Heart left ventricle (tissue), 13 donors: ENCODE measurements around the gene LEPR.

Experiments used
- POLR2A ChIP-seq, 2 donors: fragments of 450-650 bp; IDR thresholded peaks; one replicate each; pipeline ENCODE4 v1.6.1; 2017; ENCODE audit warnings: antibody characterized with exemption in 2 of 2, mild to moderate bottlenecking in 2 of 2, moderate library complexity in 2 of 2
- TF ChIP-seq, protein P1 (sequence below), 12 donors: fragments of 200-600 bp; sonication (generic) in 4 of 12; IDR thresholded peaks; one replicate each; pipeline versions ENCODE4 v1.5.0 to v1.8.0; 2018 to 2022; ENCODE audit warnings: antibody characterized with exemption in 12 of 12, mild to moderate bottlenecking in 5 of 12
- donor health status: ischemic (EF 13 %, LVEDD 7.1; RV severe dilation, severe dysfunction).
- donor health status: DM: no; HTN: yes; CAD: no.
- donor health status: DM: no; HTN: no; CAD: no.
- donor health status: ischemic (EF 25% LVEDD 6.9; RV normal size, moderate dysfunction).
- donor health status: ischemic (EF 25% LVEDD 5.7; RV mildly dilated, moderate dysfunction).
- donor health status: ischemic (EF 35%, LVEDD 5.7; RV mildly dilated, moderate dysfunction).
- donor health status: nonischemic (EF 11% LVEDD 7.7; RV severe dilation, severe dysfunction).
- donor health status: DM: yes; HTN: yes; CAD: no.
- donor health status: PGD.
- donor health status: ischemic (EF 29% LVEDD 5.4; RV normal size, mild dysfunction).
- donor health status: nonischemic (EF 23%, LVEDD 6.1; RV moderate dilation, normal function).

DNA sequence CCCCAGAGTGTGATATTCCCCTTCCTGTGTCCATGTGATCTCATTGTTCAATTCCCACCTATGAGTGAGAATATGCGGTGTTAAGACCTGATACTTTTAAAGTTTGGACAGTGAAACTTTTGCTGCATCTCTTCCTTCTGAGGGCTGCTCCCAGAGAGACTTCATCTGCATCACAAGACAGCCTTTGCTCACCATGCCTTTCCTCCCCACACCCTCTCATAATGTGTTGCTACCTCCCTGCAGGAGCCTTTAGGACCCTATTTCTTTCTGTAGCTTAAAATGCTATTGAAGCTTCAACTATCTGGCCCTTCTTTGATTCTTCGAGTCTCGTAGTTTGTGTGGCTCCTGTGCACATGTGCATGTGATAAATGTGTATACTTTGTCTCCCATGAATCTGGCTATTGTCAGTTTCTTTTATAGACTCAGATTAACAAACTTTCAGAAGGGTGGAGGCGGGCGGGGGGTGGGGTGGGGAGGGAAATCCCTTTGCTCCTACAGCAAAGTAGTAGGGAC, 23.7 kb downstream of the LEPR start:
- TF ChIP-seq, protein P1, sequence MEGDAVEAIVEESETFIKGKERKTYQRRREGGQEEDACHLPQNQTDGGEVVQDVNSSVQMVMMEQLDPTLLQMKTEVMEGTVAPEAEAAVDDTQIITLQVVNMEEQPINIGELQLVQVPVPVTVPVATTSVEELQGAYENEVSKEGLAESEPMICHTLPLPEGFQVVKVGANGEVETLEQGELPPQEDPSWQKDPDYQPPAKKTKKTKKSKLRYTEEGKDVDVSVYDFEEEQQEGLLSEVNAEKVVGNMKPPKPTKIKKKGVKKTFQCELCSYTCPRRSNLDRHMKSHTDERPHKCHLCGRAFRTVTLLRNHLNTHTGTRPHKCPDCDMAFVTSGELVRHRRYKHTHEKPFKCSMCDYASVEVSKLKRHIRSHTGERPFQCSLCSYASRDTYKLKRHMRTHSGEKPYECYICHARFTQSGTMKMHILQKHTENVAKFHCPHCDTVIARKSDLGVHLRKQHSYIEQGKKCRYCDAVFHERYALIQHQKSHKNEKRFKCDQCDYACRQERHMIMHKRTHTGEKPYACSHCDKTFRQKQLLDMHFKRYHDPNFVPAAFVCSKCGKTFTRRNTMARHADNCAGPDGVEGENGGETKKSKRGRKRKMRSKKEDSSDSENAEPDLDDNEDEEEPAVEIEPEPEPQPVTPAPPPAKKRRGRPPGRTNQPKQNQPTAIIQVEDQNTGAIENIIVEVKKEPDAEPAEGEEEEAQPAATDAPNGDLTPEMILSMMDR (IDR thresholded peaks at IDR 0.05), result no peak
- TF ChIP-seq POLR2A (IDR thresholded peaks at IDR 0.05), result no peak
